IPS DF 6.9 (cell line): Measurements from ENCODE around the gene MROH9.
"Not testable (repeated sequence)": the region's sequence is repeated elsewhere in the genome, so short reads cannot be mapped to it uniquely, and the experiment has no call there.

ENCODE experiments used
- DNase-seq: peaks from one replicate; pipeline ENCODE4 v3.0.0-alpha.2; 2013; ENCODE audit warnings: low read depth, low spot score
- H3K27ac ChIP-seq: one replicate; pipeline ENCODE4 v1.5.1; 2013; ENCODE audit warnings: low read length, control low read depth
- H3K27me3 ChIP-seq: 2 replicates; pipeline ENCODE4 v1.6.1; 2013; ENCODE audit warnings: mild to moderate bottlenecking, low read length; ENCODE audit not compliant: control insufficient read depth, insufficient read depth
- H3K36me3 ChIP-seq: 2 replicates; pipeline ENCODE4 v1.6.1; 2013; ENCODE audit warnings: low read length; ENCODE audit not compliant: control insufficient read depth, insufficient read depth
- H3K4me1 ChIP-seq: 2 replicates; pipeline ENCODE4 v1.6.1; 2013; ENCODE audit warnings: low read length; ENCODE audit not compliant: control insufficient read depth, insufficient read depth
- H3K4me3 ChIP-seq: 2 replicates; pipeline ENCODE4 v1.5.1; 2013; ENCODE audit warnings: mild to moderate bottlenecking, low read length
- H3K9me3 ChIP-seq: 2 replicates; pipeline ENCODE4 v1.6.1; 2013; ENCODE audit warnings: low read length, inconsistent platforms; ENCODE audit not compliant: control insufficient read depth, insufficient read depth
- WGBS: extraction: QIAGEN DNeasy Blood & Tissue Kit; methylation state at CpG from one replicate; pipeline ENCODE4 v1.1.7; 2013; ENCODE audit warnings: mixed read lengths, missing lambda C conversion rate; ENCODE audit not compliant: insufficient read length, insufficient coverage; 5-methylcytosine and 5-hydroxymethylcytosine counted together

The MROH9 gene

GRCh38 chr1:170924656-170925055 lies 10.7 kb upstream of the MROH9 start:
- WGBS: no CpG with 5 or more reads among the region's 1 CpG
- H3K27me3 ChIP-seq: not testable (repeated sequence)

GRCh38 chr1:170927955-170928840 lies 7.1 kb upstream of the MROH9 start:
- Histone ChIP-seq H3K9me3 (no peaks in the 10 kb centered on the region), H3K27me3 (no peaks in the 10 kb centered on the region), H3K27ac (no peak overlapping the region), H3K36me3 (no peaks in the 10 kb centered on the region), H3K4me1 (no peaks in the 10 kb centered on the region; the same call in 1 of the 2 replicates), H3K4me3 (no peak overlapping the region)
- 100% methylated on average over 2 of the region's 8 CpGs for WGBS
- no peak for DNase-seq

More at GRCh38 chr1:170924656-170925055, 10.7 kb upstream of the MROH9 start:
- DNase-seq, H3K27ac ChIP-seq, H3K4me1 ChIP-seq, H3K36me3 ChIP-seq, H3K4me3 ChIP-seq, H3K9me3 ChIP-seq: not testable (repeated sequence)

DNA sequence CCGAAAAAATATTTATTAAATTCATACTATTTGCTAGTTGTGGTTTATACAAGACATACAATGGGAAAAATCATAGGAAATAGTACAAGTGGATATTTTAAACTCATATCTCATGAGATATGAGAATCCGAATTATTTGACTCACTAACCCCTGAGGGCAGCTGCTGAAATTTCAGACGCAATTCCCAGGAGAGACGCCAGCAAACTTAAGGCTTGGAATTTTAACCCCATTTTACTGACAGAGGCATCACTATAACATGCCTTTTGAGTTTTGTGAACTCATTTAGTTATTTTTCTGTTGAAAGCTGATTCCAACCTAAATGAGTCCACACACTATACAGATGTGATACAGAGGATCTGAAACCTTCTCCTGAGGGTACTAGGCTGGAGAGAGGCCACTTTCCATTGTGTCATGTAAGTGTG lies 5.9 kb upstream of the MROH9 start:
- DNase-seq: no peak
- no peak overlapping the region for H3K27ac ChIP-seq
- WGBS: no CpG with 5 or more reads among the region's 4 CpGs
- no peaks in the 10 kb centered on the region for H3K27me3 ChIP-seq
- H3K4me3 ChIP-seq: no peak overlapping the region
- H3K4me1 ChIP-seq: no peaks in the 10 kb centered on the region; the same call in 1 of the 2 replicates
- no peaks in the 10 kb centered on the region for H3K9me3 ChIP-seq
- no peaks in the 10 kb centered on the region for H3K36me3 ChIP-seq

DNA sequence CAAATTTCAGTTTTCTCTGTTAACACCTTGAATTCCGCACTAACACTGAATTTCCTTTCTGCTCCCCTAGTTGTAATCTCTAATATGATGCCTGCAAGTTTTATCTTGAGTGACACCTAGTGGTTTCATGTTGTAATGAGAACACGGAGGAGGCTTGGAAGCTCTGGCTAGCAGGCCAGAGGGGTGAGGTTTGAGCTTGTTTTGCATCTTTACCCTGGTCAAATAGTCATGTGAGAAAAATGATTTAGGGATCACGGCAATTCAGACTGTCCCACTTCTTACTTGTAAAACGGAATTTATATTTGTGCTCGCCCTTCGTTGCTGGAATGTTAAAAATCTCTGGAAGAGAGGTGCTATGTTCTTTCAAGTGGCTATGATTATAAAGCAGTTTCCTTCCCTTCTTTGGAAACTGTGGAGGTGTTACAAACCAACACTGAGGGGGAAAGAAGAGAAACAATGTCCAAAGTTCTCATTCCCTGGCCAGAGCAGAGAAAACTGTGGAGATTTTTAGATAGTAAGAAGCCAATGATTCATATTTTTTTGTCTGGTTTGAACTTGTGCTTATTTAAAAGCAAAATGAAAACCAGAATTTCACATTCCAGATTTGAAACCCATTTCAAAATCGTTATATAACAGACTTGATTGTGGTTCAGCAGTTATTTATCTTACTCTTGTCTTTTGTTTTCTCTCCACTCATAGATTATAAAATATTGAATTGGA lies 5.3 kb upstream of the MROH9 start:
- peak; percentile 48 for DNase-seq
- Histone ChIP-seq H3K27ac (no peak overlapping the region), H3K4me3 (no peak overlapping the region), H3K36me3 (no peaks in the 10 kb centered on the region), H3K4me1 (no peaks in the 10 kb centered on the region; the same call in 1 of the 2 replicates), H3K27me3 (no peaks in the 10 kb centered on the region), H3K9me3 (no peaks in the 10 kb centered on the region)
- WGBS: no CpG with 5 or more reads among the region's 7 CpGs

GRCh38 chr1:170931650-170932049 lies 3.7 kb upstream of the MROH9 start:
- no peak overlapping the region for H3K4me3 ChIP-seq
- DNase-seq: no peak

GRCh38 chr1:170932236-170932635 lies 3.1 kb upstream of the MROH9 start:
- Histone ChIP-seq H3K4me3 (no peak overlapping the region), H3K4me1 (no peaks in the 10 kb centered on the region; the same call in 1 of the 2 replicates), H3K9me3 (no peaks in the 10 kb centered on the region), H3K27me3 (no peaks in the 10 kb centered on the region), H3K27ac (no peak overlapping the region), H3K36me3 (no peaks in the 10 kb centered on the region)
- DNase-seq: no peak
- WGBS: no CpG with 5 or more reads among the region's 3 CpGs

More at GRCh38 chr1:170931650-170932049, 3.7 kb upstream of the MROH9 start:
- no CpG with 5 or more reads among the region's 2 CpGs for WGBS
- Histone ChIP-seq H3K36me3 (no peaks in the 10 kb centered on the region), H3K9me3 (no peaks in the 10 kb centered on the region), H3K27me3 (no peaks in the 10 kb centered on the region), H3K27ac (no peak overlapping the region), H3K4me1 (no peaks in the 10 kb centered on the region; the same call in 1 of the 2 replicates)

- no peaks in the 10 kb centered on the region for H3K4me1 ChIP-seq
- H3K27me3 ChIP-seq: no peaks in the 10 kb centered on the region
- no peak overlapping the region for H3K4me3 ChIP-seq
- no peak overlapping the region for H3K27ac ChIP-seq
- WGBS: no CpG with 5 or more reads among the region's 3 CpGs
- H3K36me3 ChIP-seq: no peaks in the 10 kb centered on the region
- H3K9me3 ChIP-seq: no peaks in the 10 kb centered on the region
- no peak for DNase-seq
Measured at GRCh38 chr1:170938281-170938680, 2.9 kb downstream of the MROH9 start.

DNA sequence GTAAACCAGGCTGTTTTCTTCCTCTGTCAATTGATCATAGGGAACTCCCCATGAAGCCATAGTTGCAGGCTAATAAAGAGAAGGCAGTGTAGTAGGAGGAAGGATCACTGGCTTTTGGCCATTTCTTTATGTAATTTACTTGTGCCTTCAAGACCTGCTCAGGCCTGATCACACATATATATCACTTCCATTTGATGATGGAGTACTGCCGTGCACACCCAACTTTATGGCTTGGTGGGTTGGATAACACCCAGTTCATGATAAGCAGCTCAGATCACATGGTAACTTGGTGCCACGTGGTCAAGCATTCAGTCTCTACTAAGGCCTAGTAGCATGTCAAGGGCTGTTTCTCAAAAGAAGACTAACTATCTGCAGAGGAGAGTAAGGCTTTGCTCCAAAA lies 4.1 kb downstream of the MROH9 start:
- H3K9me3 ChIP-seq: no peaks in the 10 kb centered on the region
- no peaks in the 10 kb centered on the region for H3K27me3 ChIP-seq
- no peak for DNase-seq
- no peaks in the 10 kb centered on the region for H3K4me1 ChIP-seq
- no CpG with 5 or more reads among the region's 2 CpGs for WGBS
- H3K36me3 ChIP-seq: no peaks in the 10 kb centered on the region
- no peak overlapping the region for H3K4me3 ChIP-seq
- no peak overlapping the region for H3K27ac ChIP-seq

GRCh38 chr1:170951744-170952143 lies 16.4 kb downstream of the MROH9 start:
- not testable (repeated sequence) for H3K4me3 ChIP-seq, H3K27me3 ChIP-seq, H3K4me1 ChIP-seq, DNase-seq, H3K36me3 ChIP-seq, H3K9me3 ChIP-seq, H3K27ac ChIP-seq
- WGBS: no CpG with 5 or more reads among the region's 1 CpG

- no peaks in the 10 kb centered on the region for H3K9me3 ChIP-seq
- no peaks in the 10 kb centered on the region for H3K36me3 ChIP-seq
- no peak for DNase-seq
- no peaks in the 10 kb centered on the region for H3K4me1 ChIP-seq
- no peak overlapping the region for H3K27ac ChIP-seq
- H3K4me3 ChIP-seq: no peak overlapping the region
- H3K27me3 ChIP-seq: no peaks in the 10 kb centered on the region
Measured at GRCh38 chr1:170959385-170959784, 24.1 kb downstream of the MROH9 start.
